ENCODE measurements around the gene GRAMD1B.

DNA sequence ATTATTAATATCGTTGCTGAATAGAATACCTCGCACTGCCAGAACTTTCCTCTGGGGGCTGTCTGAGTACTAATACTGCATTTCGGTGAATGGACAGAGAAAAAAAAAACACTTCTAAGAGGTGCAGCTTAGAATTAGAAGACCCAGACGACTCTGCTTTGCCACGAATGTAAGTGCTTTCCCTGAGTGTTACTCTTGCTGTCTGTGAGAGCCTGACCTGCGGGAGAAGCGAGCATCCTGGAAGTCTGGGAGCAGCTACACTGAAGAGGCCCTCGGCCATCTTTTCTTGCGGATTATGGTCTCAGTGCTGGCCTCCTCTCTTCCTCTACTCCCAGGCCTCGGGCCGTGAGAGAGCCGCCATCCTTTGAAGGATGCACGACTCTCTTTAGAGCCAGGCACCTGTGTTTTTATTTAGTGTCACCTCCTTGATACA lies 129.5 kb downstream of the GRAMD1B start:
- TF ChIP-seq, protein P1, sequence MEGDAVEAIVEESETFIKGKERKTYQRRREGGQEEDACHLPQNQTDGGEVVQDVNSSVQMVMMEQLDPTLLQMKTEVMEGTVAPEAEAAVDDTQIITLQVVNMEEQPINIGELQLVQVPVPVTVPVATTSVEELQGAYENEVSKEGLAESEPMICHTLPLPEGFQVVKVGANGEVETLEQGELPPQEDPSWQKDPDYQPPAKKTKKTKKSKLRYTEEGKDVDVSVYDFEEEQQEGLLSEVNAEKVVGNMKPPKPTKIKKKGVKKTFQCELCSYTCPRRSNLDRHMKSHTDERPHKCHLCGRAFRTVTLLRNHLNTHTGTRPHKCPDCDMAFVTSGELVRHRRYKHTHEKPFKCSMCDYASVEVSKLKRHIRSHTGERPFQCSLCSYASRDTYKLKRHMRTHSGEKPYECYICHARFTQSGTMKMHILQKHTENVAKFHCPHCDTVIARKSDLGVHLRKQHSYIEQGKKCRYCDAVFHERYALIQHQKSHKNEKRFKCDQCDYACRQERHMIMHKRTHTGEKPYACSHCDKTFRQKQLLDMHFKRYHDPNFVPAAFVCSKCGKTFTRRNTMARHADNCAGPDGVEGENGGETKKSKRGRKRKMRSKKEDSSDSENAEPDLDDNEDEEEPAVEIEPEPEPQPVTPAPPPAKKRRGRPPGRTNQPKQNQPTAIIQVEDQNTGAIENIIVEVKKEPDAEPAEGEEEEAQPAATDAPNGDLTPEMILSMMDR (IDR thresholded peaks at IDR 0.05; ENCODE audit: insufficient read depth, low read length) = no peak
- no peak for TF ChIP-seq SPI1 (IDR thresholded peaks at IDR 0.05; ENCODE audit: borderline replicate concordance, low read depth)
